ENCODE results near the gene RYR3.

The RYR3 gene

GRCh38 chr15:33852570-33852969 lies 541.8 kb downstream of the RYR3 start (continued):
- TF ChIP-seq PRDM10 (tag by site-specific recombination; IDR thresholded peaks at IDR 0.05) = peak; percentile 1; the same call in 1 of the 2 replicates

DNA sequence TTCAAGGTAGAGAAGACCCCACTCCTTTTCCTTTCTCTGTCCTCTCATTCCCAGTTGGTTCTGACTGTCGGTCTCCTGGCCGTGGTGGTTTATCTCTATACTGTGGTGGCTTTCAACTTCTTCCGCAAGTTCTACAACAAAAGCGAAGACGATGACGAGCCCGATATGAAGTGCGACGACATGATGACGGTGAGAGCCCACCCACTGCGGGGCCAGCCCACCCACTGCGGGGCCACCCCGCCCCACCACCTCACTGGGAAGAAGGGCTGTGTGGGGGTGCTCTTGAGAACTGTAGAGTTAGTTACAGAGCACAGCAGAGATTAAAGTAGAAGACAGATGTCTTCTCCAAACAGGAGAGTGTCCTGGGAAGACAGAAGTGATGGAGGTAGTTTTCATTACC lies 547.0 kb downstream of the RYR3 start:
- TF ChIP-seq REST (tag by site-specific recombination; IDR thresholded peaks at IDR 0.05) (no peak), PRDM10 (tag by site-specific recombination; IDR thresholded peaks at IDR 0.05) (no peak), ZNF114 (tag by site-specific recombination; IDR thresholded peaks at IDR 0.05) (no peak), ZNF624 (tag by site-specific recombination; IDR thresholded peaks at IDR 0.05) (no peak), CTCF (tag by site-specific recombination; IDR thresholded peaks at IDR 0.05) (no peak), ZNF2 (tag by site-specific recombination; IDR thresholded peaks at IDR 0.05) (no peak), REPIN1 (tag by site-specific recombination; IDR thresholded peaks at IDR 0.05; ENCODE audit: low read depth) (no peak), TRIM28 (IDR thresholded peaks at IDR 0.05; ENCODE audit: borderline replicate concordance, low read length) (no peak), ZNF23 (tag by site-specific recombination; IDR thresholded peaks at IDR 0.05; ENCODE audit: borderline replicate concordance) (no peak), ZNF785 (tag by site-specific recombination; IDR thresholded peaks at IDR 0.05) (no peak), ZNF416 (tag by site-specific recombination; IDR thresholded peaks at IDR 0.05) (no peak), ZBTB7A (tag by site-specific recombination; IDR thresholded peaks at IDR 0.05; ENCODE audit: low read depth) (no peak)
- TF ChIP-seq, protein P1, sequence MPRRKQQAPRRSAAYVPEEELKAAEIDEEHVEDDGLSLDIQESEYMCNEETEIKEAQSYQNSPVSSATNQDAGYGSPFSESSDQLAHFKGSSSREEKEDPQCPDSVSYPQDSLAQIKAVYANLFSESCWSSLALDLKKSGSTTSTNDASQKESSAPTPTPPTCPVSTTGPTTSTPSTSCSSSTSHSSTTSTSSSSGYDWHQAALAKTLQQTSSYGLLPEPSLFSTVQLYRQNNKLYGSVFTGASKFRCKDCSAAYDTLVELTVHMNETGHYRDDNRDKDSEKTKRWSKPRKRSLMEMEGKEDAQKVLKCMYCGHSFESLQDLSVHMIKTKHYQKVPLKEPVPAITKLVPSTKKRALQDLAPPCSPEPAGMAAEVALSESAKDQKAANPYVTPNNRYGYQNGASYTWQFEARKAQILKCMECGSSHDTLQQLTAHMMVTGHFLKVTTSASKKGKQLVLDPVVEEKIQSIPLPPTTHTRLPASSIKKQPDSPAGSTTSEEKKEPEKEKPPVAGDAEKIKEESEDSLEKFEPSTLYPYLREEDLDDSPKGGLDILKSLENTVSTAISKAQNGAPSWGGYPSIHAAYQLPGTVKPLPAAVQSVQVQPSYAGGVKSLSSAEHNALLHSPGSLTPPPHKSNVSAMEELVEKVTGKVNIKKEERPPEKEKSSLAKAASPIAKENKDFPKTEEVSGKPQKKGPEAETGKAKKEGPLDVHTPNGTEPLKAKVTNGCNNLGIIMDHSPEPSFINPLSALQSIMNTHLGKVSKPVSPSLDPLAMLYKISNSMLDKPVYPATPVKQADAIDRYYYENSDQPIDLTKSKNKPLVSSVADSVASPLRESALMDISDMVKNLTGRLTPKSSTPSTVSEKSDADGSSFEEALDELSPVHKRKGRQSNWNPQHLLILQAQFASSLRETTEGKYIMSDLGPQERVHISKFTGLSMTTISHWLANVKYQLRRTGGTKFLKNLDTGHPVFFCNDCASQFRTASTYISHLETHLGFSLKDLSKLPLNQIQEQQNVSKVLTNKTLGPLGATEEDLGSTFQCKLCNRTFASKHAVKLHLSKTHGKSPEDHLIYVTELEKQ (tag by site-specific recombination; IDR thresholded peaks at IDR 0.05; ENCODE audit: borderline replicate concordance) = no peak
- TF ChIP-seq, protein P2, sequence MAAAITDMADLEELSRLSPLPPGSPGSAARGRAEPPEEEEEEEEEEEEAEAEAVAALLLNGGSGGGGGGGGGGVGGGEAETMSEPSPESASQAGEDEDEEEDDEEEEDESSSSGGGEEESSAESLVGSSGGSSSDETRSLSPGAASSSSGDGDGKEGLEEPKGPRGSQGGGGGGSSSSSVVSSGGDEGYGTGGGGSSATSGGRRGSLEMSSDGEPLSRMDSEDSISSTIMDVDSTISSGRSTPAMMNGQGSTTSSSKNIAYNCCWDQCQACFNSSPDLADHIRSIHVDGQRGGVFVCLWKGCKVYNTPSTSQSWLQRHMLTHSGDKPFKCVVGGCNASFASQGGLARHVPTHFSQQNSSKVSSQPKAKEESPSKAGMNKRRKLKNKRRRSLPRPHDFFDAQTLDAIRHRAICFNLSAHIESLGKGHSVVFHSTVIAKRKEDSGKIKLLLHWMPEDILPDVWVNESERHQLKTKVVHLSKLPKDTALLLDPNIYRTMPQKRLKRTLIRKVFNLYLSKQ (tag by site-specific recombination; IDR thresholded peaks at IDR 0.05; ENCODE audit: borderline replicate concordance) = no peak
- TF ChIP-seq, protein P3, sequence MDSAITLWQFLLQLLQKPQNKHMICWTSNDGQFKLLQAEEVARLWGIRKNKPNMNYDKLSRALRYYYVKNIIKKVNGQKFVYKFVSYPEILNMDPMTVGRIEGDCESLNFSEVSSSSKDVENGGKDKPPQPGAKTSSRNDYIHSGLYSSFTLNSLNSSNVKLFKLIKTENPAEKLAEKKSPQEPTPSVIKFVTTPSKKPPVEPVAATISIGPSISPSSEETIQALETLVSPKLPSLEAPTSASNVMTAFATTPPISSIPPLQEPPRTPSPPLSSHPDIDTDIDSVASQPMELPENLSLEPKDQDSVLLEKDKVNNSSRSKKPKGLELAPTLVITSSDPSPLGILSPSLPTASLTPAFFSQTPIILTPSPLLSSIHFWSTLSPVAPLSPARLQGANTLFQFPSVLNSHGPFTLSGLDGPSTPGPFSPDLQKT (IDR thresholded peaks at IDR 0.05; ENCODE audit: borderline replicate concordance, low read depth, low read length) = no peak

More for the DNA sequence above, 547.0 kb downstream of the RYR3 start:
- Histone ChIP-seq H3K36me3 (ENCODE audit: control insufficient read depth in 2 of 2, insufficient read depth in 1 of 2, low read length in 2 of 2) (no peaks in the 10 kb centered on the region), H3K4me3 (ENCODE audit: low read depth, low read length) (no peak overlapping the region), H3K27ac (ENCODE audit: extremely low read depth, low read depth, low read length) (no peak overlapping the region), H3K9me3 (ENCODE audit: control insufficient read depth, insufficient read depth, low read depth, low read length) (no peaks in the 10 kb centered on the region), H3K4me1 (ENCODE audit: control insufficient read depth, insufficient read depth, low read length) (no peaks in the 10 kb centered on the region)
- CTCF ChIA-PET = no interaction called here
- POLR2A ChIA-PET = no interaction called here

All from HEK293 (cell line).